HepG2 (cell line): Measurements from ENCODE around the gene SLC2A10. TPM values are rescaled to one million over a fixed set of nuclear protein-coding genes. Genes with fewer than 3 reads are reported as not detected.

Experiments used
- ATAC-seq: fragments of 200-7000 bp; cut with Tn5 transposase; 3 replicates; pipeline ENCODE4 v1.9.1; 2020; ENCODE audit warnings: mild to moderate bottlenecking, moderate library complexity
- BruUV-seq: library from RNA; stranded (reverse); fragments of 400-500 nt; replicated peaks from 2 replicates; lab custom pipeline; 2021; lab: Mats Ljungman, UMichigan
- CTCF ChIA-PET: fragments of 300-600 bp; formaldehyde crosslinking; extraction: SDS; loops from one replicate; lab custom pipeline; 2021; ENCODE audit warnings: low total read pairs, inconsistent platforms, low intra/inter-chr PET ratio; lab: Yijun Ruan, JAX
- POLR2A ChIA-PET: fragments of 350-600 bp; sonication (Branson Sonifier 250); formaldehyde crosslinking; loops from one replicate; lab custom pipeline; 2020; ENCODE audit warnings: antibody characterized with exemption, inconsistent platforms; lab: Yijun Ruan, JAX
- DNase-seq: peaks from one replicate; pipeline ENCODE4 v3.0.0-alpha.2; 2015; ENCODE audit warnings: low spot score
- FAIRE-seq: peaks from 3 replicates; lab custom pipeline; 2011; peaks lifted over from hg19 to GRCh38; lab: Jason Lieb, UNC
- H2AFZ ChIP-seq: one replicate; pipeline ENCODE4 v1.6.1; 2011; ENCODE audit warnings: low read length, inconsistent platforms
- H3K27ac ChIP-seq: fragments of 300-600 bp; 3 replicates; pipeline ENCODE4 v1.8.0; 2011; ENCODE audit warnings: mixed run types, mild to moderate bottlenecking, mixed read lengths, low read length, inconsistent platforms; ENCODE audit not compliant: insufficient read depth; ENCODE audit errors: extremely low read length
- H3K27me3 ChIP-seq, 2 experiments: fragments of 200-600 bp in 1 of 2; 2 replicates in 1 of 2; 3 replicates in 1 of 2; pipeline versions ENCODE4 v1.6.0 to v1.8.0; 2011; ENCODE audit warnings: low read length in 2 of 2, mild to moderate bottlenecking in 2 of 2, moderate library complexity in 2 of 2, inconsistent platforms in 1 of 2; ENCODE audit not compliant: insufficient read depth in 2 of 2, control insufficient read depth in 1 of 2
- H3K36me3 ChIP-seq, 2 experiments: fragments of 200-600 bp in 1 of 2; replicated peaks in 1 of 2; 2 replicates in 1 of 2; 3 replicates in 1 of 2; pipeline versions ENCODE4 v1.5.1 to v1.8.0; 2011; ENCODE audit warnings: low read length in 2 of 2, inconsistent platforms in 1 of 2; ENCODE audit not compliant: insufficient read depth in 2 of 2, control insufficient read depth in 1 of 2
- H3K4me1 ChIP-seq: 2 replicates; pipeline ENCODE4 v1.5.1; 2012; ENCODE audit warnings: low read length, inconsistent platforms; ENCODE audit not compliant: insufficient read depth
- H3K4me2 ChIP-seq: 2 replicates; pipeline ENCODE4 v1.6.0; 2011; ENCODE audit warnings: low read depth, low read length, inconsistent platforms
- H3K4me3 ChIP-seq, 3 experiments: fragments of 200-600 bp in 1 of 3; sonication (generic), shearing (Covaris generic) in 1 of 3; replicated peaks in 1 of 3; 2 replicates each; pipeline ENCODE4 v1.5.1; 2011 to 2016; ENCODE audit warnings: low read length in 3 of 3, inconsistent platforms in 2 of 3, low read depth in 2 of 3, mild to moderate bottlenecking in 2 of 3, control low read depth in 1 of 3, mixed read lengths in 1 of 3; ENCODE audit not compliant: insufficient read depth in 1 of 3
- H3K79me2 ChIP-seq: one replicate; pipeline ENCODE4 v1.6.1; 2011; ENCODE audit warnings: low read length, inconsistent platforms; ENCODE audit not compliant: insufficient read depth
- H3K9ac ChIP-seq: 2 replicates; pipeline ENCODE4 v1.6.0; 2011; ENCODE audit warnings: mild to moderate bottlenecking, low read depth, low read length, inconsistent platforms; ENCODE audit not compliant: insufficient read depth
- H3K9me3 ChIP-seq: 2 replicates; pipeline ENCODE4 v1.5.1; 2012; ENCODE audit warnings: mild to moderate bottlenecking, low read length
- H4K20me1 ChIP-seq: 2 replicates; pipeline ENCODE4 v1.6.0; 2011; ENCODE audit warnings: inconsistent platforms, mild to moderate bottlenecking, low read length, moderate library complexity; ENCODE audit not compliant: insufficient read depth
- CCAR2 ChIP-seq: fragments of 200-400 bp; formaldehyde crosslinking; optimal IDR thresholded peaks from 2 replicates; pipeline ENCODE3; 2018; ENCODE audit warnings: low read depth, mild to moderate bottlenecking, low read length, moderate library complexity
- CHCHD3 ChIP-seq: sonication (generic); formaldehyde crosslinking; IDR thresholded peaks from 2 replicates; pipeline ENCODE4 v1.8.0; 2022; ENCODE audit warnings: mild to moderate bottlenecking, missing genetic modification reagents, moderate library complexity
- CREB1 ChIP-seq, 2 experiments: fragments of 450-650 bp in 1 of 2; IDR thresholded peaks; 2 replicates each; pipeline ENCODE4 v1.6.1; 2016 to 2017; ENCODE audit warnings: control low read depth in 1 of 2, mild to moderate bottlenecking in 1 of 2, missing compliant biosample characterization in 1 of 2, missing genetic modification characterization in 1 of 2
- CREM ChIP-seq, 2 experiments: sonication (generic) in 1 of 2; formaldehyde crosslinking in 1 of 2; IDR thresholded peaks; 2 replicates each; pipeline versions ENCODE4 v1.4.0 to v1.6.1; 2016 to 2020; ENCODE audit warnings: antibody characterized with exemption in 1 of 2, mild to moderate bottlenecking in 1 of 2, missing genetic modification reagents in 1 of 2
- EEA1 ChIP-seq: sonication (generic); formaldehyde crosslinking; IDR thresholded peaks from 2 replicates; pipeline ENCODE4 v1.5.1; 2020; ENCODE audit warnings: mild to moderate bottlenecking, missing genetic modification reagents, borderline replicate concordance
- GATA4 ChIP-seq: sonication (generic); IDR thresholded peaks from 2 replicates; pipeline ENCODE4 v1.6.1; 2016; ENCODE audit warnings: antibody characterized with exemption, low read depth, borderline replicate concordance
- KLF16 ChIP-seq, 2 experiments: sonication (generic) in 1 of 2; formaldehyde crosslinking in 1 of 2; IDR thresholded peaks; 2 replicates each; pipeline versions ENCODE4 v1.6.1 to v1.8.0; 2016 to 2023; ENCODE audit warnings: missing genetic modification reagents in 2 of 2, missing compliant biosample characterization in 1 of 2
- KMT2B ChIP-seq: IDR thresholded peaks from 2 replicates; pipeline ENCODE4 v1.6.1; 2016; ENCODE audit warnings: missing genetic modification reagents, missing compliant biosample characterization
- PAWR ChIP-seq: sonication (generic); formaldehyde crosslinking; IDR thresholded peaks from 2 replicates; pipeline ENCODE4 v1.4.0; 2020; ENCODE audit warnings: missing genetic modification reagents, mild to moderate bottlenecking, borderline replicate concordance
- SMC3 ChIP-seq: IDR thresholded peaks from 2 replicates; pipeline ENCODE4 v1.6.1; 2011; ENCODE audit warnings: low read length, improper control_type of control experiment
- SNAPC4 ChIP-seq: sonication (generic); formaldehyde crosslinking; IDR thresholded peaks from 2 replicates; pipeline ENCODE4 v1.4.0; 2020; ENCODE audit warnings: mild to moderate bottlenecking, missing genetic modification reagents
- ZC3H13 ChIP-seq: sonication (generic); formaldehyde crosslinking; IDR thresholded peaks from 2 replicates; pipeline ENCODE4 v1.8.1; 2023; ENCODE audit warnings: mild to moderate bottlenecking, missing genetic modification reagents, moderate library complexity
- ZFP36L2 ChIP-seq: sonication (generic); formaldehyde crosslinking; IDR thresholded peaks from 2 replicates; pipeline ENCODE4 v1.4.0; 2020; ENCODE audit warnings: missing genetic modification reagents
- ZIK1 ChIP-seq: sonication (generic); formaldehyde crosslinking; IDR thresholded peaks from 2 replicates; pipeline ENCODE4 v1.5.0; 2020; ENCODE audit warnings: mild to moderate bottlenecking, low read depth, missing genetic modification reagents, borderline replicate concordance
- ZNF260 ChIP-seq: sonication (generic); formaldehyde crosslinking; IDR thresholded peaks from 2 replicates; pipeline ENCODE4 v1.4.0; 2020; ENCODE audit warnings: missing genetic modification reagents, low read depth, mild to moderate bottlenecking, borderline replicate concordance
- ZNF552 ChIP-seq: sonication (generic); formaldehyde crosslinking; IDR thresholded peaks from 2 replicates; pipeline ENCODE4 v1.9.0; 2022; ENCODE audit warnings: missing genetic modification reagents, mild to moderate bottlenecking, borderline replicate concordance
- ZNF558 ChIP-seq: sonication (generic); formaldehyde crosslinking; IDR thresholded peaks from 2 replicates; pipeline ENCODE4 v1.9.0; 2022; ENCODE audit warnings: mild to moderate bottlenecking, missing genetic modification reagents, borderline replicate concordance
- ZNF619 ChIP-seq: sonication (generic); formaldehyde crosslinking; IDR thresholded peaks from 2 replicates; pipeline ENCODE4 v1.4.0; 2020; ENCODE audit warnings: mild to moderate bottlenecking, missing genetic modification reagents
- WGBS: methylation state at CpG from one replicate; pipeline ENCODE4 v1.1.6; 2017; ENCODE audit warnings: low lambda C conversion rate; 5-methylcytosine and 5-hydroxymethylcytosine counted together
- in situ Hi-C: cut with HindIII; loops from 2 replicates; pipeline ENCODE4 v1.10.0; 2017; ENCODE audit warnings: low pct_unique_long_range_greater_than_20kb; ENCODE audit not compliant: extremely low pct_ligation_motif_present
- intact Hi-C: fragments of 100-400 bp; cut with micrococcal nuclease; formaldehyde crosslinking; loops from one replicate; pipeline ENCODE4 v1.10.0; 2022; ENCODE audit not compliant: unreplicated experiment
- polyA plus RNA-seq, 8 experiments: library from polyadenylated mRNA; depleted of rRNA in 3 of 8; stranded (reverse) in 7 of 8; unstranded in 1 of 8; fragments of >200 nt; fragmentation: Illumina TruSeq in 4 of 8; extraction: Trizol in 4 of 8; gene quantifications; 2 replicates each; pipeline versions ENCODE4 v1.2.1 to v1.2.3, GENCODE V29; 2011 to 2016; ENCODE audit warnings: low read depth in 4 of 8, missing spikeins in 1 of 8, mixed read lengths in 1 of 8; ENCODE audit not compliant: insufficient read depth in 1 of 8
- total RNA-seq, 5 experiments: library from RNA; depleted of rRNA; stranded (reverse); fragments of >200 nt; fragmentation: Illumina TruSeq; extraction: Trizol; gene quantifications; 2 replicates each; pipeline ENCODE4 v1.2.3, GENCODE V29; 2016; ENCODE audit warnings: low read depth in 1 of 5

SLC2A10 gene
- total and polyA plus RNA-seq, 2 of the 13 experiments (the other 11 are each of a cell fraction or from before 2014, with no cell fraction given), result 16.0 to 18.4 TPM

GRCh38 chr20:46682063-46682821 is 27.2 kb upstream of the SLC2A10 start:
- Histone ChIP-seq H3K27ac (no peak overlapping the region), H3K36me3 (peaks cover 3 to 10% of the 10 kb centered on the region in 2 experiments; a peak in 3 of 5 replicates), H3K9ac (no peak overlapping the region), H3K4me3 (no peak overlapping the region), H3K4me1 (peaks cover 88% of the 10 kb centered on the region), H2AFZ (no peak overlapping the region), H3K79me2 (peaks cover 21% of the 10 kb centered on the region), H3K27me3 (no peaks in the 10 kb centered on the region), H3K9me3 (no peaks in the 10 kb centered on the region), H4K20me1 (no peaks in the 10 kb centered on the region), H3K4me2 (no peak overlapping the region)
- intact Hi-C loops (no loop called here), in situ Hi-C loops (loop anchor here (5.0 kb wide), 3 partner anchors 35 to 160 kb away; no protein-coding TSS in a partner anchor)
- FAIRE-seq (no peak), ATAC-seq (no peak), DNase-seq (no peak)
- CTCF ChIA-PET, result interaction anchor here (0.9 to 3.6 kb wide), 10 partner anchors 17 to 160 kb away, joined by 3 to 61 read pairs (median 12); partner anchors contain the start of gene SLC13A3
- no TSS peak for BruUV-seq
- POLR2A ChIA-PET, result interaction anchor here (1.6 to 5.0 kb wide), 3 partner anchors 32 to 159 kb away, joined by 3 to 27 read pairs (median 7); no protein-coding TSS in a partner anchor
- WGBS, result 94% methylated on average over 9 of the region's 9 CpGs
- TF ChIP-seq CHCHD3 (CRISPR knock-in tag) (0 out of 2 replicates have a peak, but pooled peaks have one; percentile 13), ZNF619 (no peak), SNAPC4 (CRISPR knock-in tag) (no peak), KMT2B (CRISPR knock-in tag) (no peak), ZNF552 (0 out of 2 replicates have a peak, but pooled peaks have one; percentile 23), SMC3 (no peak), CREM (IDR thresholded peaks at IDR 0.05) (no peak), CREM (CRISPR knock-in tag; IDR thresholded peaks at IDR 0.05) (no peak), ZIK1 (CRISPR knock-in tag) (0 out of 2 replicates have a peak, but pooled peaks have one; percentile 28), ZNF558 (no peak), GATA4 (no peak), ZNF260 (CRISPR knock-in tag) (no peak), ZC3H13 (CRISPR knock-in tag) (peak; percentile 57; the same call in 1 of the 2 replicates), PAWR (CRISPR knock-in tag) (no peak), KLF16 (CRISPR knock-in tag; IDR thresholded peaks at IDR 0.05) (0 out of 4 replicates have a peak, but pooled peaks of 1 of the 2 experiments have one; percentile 37), EEA1 (CRISPR knock-in tag) (no peak), ZFP36L2 (CRISPR knock-in tag) (no peak), CREB1 (IDR thresholded peaks at IDR 0.05) (no peak), CREB1 (CRISPR knock-in tag; IDR thresholded peaks at IDR 0.05) (no peak), CCAR2 (peak; percentile 22)
